ENCODE data around the gene RFK. TPM values are rescaled to one million over a fixed set of nuclear protein-coding genes. Genes with fewer than 3 reads are reported as not detected.

The RFK gene
- polyA plus RNA-seq, 1 donor (not counting 4 experiments of a cell fraction or from before 2014, with no cell fraction given), result 30.1 TPM

DNA sequence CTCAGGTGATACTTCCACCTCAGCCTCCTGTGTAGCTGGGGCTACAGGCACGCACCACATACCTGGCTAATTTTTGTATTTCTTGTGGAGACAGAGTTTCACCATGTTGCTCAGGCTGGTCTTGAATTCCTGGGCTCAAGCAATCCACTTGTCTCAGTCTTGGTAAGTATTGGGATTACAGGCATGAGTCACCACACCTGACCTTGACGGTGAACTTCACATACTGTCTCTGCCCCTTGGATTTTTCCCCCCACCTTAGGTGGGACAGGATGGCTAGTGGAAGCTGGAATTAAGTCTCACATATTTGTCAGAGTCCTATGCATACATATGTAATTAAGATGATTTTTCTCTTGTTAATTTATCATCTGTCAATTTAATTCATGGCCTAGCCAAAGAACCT lies 20.9 kb upstream of the RFK start:
- dilution Hi-C loops (cut with MboI; ENCODE audit: extremely low pct_ligation_motif_present, low sequenced_read_pairs), result no loop called here
- Histone ChIP-seq H3K36me3 (ENCODE audit: control insufficient read depth in 2 of 2, extremely low read depth in 1 of 2, insufficient read depth in 2 of 2, low read length in 2 of 2) (no peaks in the 10 kb centered on the region), H3K27me3 (ENCODE audit: control insufficient read depth, extremely low read depth, insufficient read depth, low read length) (no peaks in the 10 kb centered on the region), H3K9ac (ENCODE audit: control insufficient read depth, extremely low read depth, insufficient read depth, low read length) (no peak overlapping the region), H3K4me2 (ENCODE audit: control insufficient read depth, extremely low read depth, insufficient read depth, low read depth, low read length) (no peak overlapping the region), H3K4me3 (ENCODE audit: control insufficient read depth in 2 of 3, extremely low read depth in 1 of 3, insufficient read depth in 2 of 3, low read depth in 1 of 3, low read length in 3 of 3) (no peak overlapping the region), H3K9me3 (ENCODE audit: control insufficient read depth, low read depth, low read length) (no peaks in the 10 kb centered on the region), H4K20me1 (ENCODE audit: control insufficient read depth, extremely low read depth, insufficient read depth, low read length) (no peaks in the 10 kb centered on the region), H3K4me1 (ENCODE audit: control insufficient read depth, extremely low read depth, insufficient read depth, low read length) (no peaks in the 10 kb centered on the region), H3K27ac (ENCODE audit: control insufficient read depth, insufficient read depth, low read length) (no peak overlapping the region), H3K9me1 (ENCODE audit: control insufficient read depth, extremely low read depth, insufficient read depth, low read length) (no peaks in the 10 kb centered on the region), H3K79me2 (ENCODE audit: control insufficient read depth, insufficient read depth, low read length) (no peaks in the 10 kb centered on the region), H2AFZ (ENCODE audit: control insufficient read depth, low read length) (no peak overlapping the region)
- no peak for FAIRE-seq
- no peak for DNase-seq (ENCODE audit: low read depth, low spot score)
- no peak for TF ChIP-seq EZH2 (IDR thresholded peaks at IDR 0.05; ENCODE audit: low read length)
- TF ChIP-seq, protein P1, sequence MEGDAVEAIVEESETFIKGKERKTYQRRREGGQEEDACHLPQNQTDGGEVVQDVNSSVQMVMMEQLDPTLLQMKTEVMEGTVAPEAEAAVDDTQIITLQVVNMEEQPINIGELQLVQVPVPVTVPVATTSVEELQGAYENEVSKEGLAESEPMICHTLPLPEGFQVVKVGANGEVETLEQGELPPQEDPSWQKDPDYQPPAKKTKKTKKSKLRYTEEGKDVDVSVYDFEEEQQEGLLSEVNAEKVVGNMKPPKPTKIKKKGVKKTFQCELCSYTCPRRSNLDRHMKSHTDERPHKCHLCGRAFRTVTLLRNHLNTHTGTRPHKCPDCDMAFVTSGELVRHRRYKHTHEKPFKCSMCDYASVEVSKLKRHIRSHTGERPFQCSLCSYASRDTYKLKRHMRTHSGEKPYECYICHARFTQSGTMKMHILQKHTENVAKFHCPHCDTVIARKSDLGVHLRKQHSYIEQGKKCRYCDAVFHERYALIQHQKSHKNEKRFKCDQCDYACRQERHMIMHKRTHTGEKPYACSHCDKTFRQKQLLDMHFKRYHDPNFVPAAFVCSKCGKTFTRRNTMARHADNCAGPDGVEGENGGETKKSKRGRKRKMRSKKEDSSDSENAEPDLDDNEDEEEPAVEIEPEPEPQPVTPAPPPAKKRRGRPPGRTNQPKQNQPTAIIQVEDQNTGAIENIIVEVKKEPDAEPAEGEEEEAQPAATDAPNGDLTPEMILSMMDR (optimal IDR thresholded peaks at IDR 0.05 in 1 of 3, IDR thresholded peaks at IDR 0.05 in 1 of 3, conservative IDR thresholded peaks at IDR 0.05 in 1 of 3; ENCODE audit: extremely low read depth in 1 of 3, insufficient read depth in 2 of 3, low read length in 3 of 3), result no peak

DNA sequence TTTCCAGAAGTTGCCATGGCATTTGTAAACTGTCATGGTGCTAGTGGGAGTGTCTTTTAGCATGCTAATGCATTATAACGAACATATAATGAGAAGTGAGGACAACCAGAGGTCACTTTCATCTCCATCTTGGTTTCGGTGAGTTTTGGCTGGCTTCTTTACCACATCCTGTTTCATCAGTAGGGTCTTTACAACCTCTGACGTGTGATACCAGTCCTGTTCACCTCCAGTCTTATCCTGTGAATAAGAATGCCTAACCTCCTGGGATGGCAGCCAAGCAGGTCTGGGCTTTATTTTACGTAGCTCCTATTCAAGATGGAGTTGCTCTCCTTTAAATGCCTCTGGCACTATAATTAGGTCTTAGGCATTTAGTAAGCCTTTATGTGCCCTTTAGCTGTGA lies 20.4 kb upstream of the RFK start:
- DNase-seq (ENCODE audit: low read depth, low spot score), result no peak
- Histone ChIP-seq H2AFZ (ENCODE audit: control insufficient read depth, low read length) (no peak overlapping the region), H4K20me1 (ENCODE audit: control insufficient read depth, extremely low read depth, insufficient read depth, low read length) (no peaks in the 10 kb centered on the region), H3K9me1 (ENCODE audit: control insufficient read depth, extremely low read depth, insufficient read depth, low read length) (no peaks in the 10 kb centered on the region), H3K4me2 (ENCODE audit: control insufficient read depth, extremely low read depth, insufficient read depth, low read depth, low read length) (no peak overlapping the region), H3K9me3 (ENCODE audit: control insufficient read depth, low read depth, low read length) (no peaks in the 10 kb centered on the region), H3K79me2 (ENCODE audit: control insufficient read depth, insufficient read depth, low read length) (no peaks in the 10 kb centered on the region), H3K4me1 (ENCODE audit: control insufficient read depth, extremely low read depth, insufficient read depth, low read length) (no peaks in the 10 kb centered on the region), H3K4me3 (ENCODE audit: control insufficient read depth in 2 of 3, extremely low read depth in 1 of 3, insufficient read depth in 2 of 3, low read depth in 1 of 3, low read length in 3 of 3) (no peak overlapping the region), H3K27me3 (ENCODE audit: control insufficient read depth, extremely low read depth, insufficient read depth, low read length) (no peaks in the 10 kb centered on the region), H3K9ac (ENCODE audit: control insufficient read depth, extremely low read depth, insufficient read depth, low read length) (no peak overlapping the region), H3K36me3 (ENCODE audit: control insufficient read depth in 2 of 2, extremely low read depth in 1 of 2, insufficient read depth in 2 of 2, low read length in 2 of 2) (no peaks in the 10 kb centered on the region), H3K27ac (ENCODE audit: control insufficient read depth, insufficient read depth, low read length) (no peak overlapping the region)
- dilution Hi-C loops (cut with MboI; ENCODE audit: extremely low pct_ligation_motif_present, low sequenced_read_pairs), result no loop called here
- no peak for FAIRE-seq
- TF ChIP-seq, protein P1 (optimal IDR thresholded peaks at IDR 0.05 in 1 of 3, IDR thresholded peaks at IDR 0.05 in 1 of 3, conservative IDR thresholded peaks at IDR 0.05 in 1 of 3; ENCODE audit: extremely low read depth in 1 of 3, insufficient read depth in 2 of 3, low read length in 3 of 3), result no peak
- no peak for TF ChIP-seq EZH2 (IDR thresholded peaks at IDR 0.05; ENCODE audit: low read length)
